Activated T-helper 2 cell treated with anti-CD3 and anti-CD28 coated beads, Interferon-gamma antibody, Interleukin-2, Interleukin-4, amounts not matched to agents 10 μg/mL and 5 μg/mL and 100 μg/mL, durations not matched to agents 14 hours and 24 hours and 36 hours (primary cell): ENCODE data around the gene DLX3. TPM values are rescaled to one million over a fixed set of nuclear protein-coding genes. Genes with fewer than 3 reads are reported as not detected.
A peak's percentile ranks its signal among the peaks of the same experiment; 100 is the strongest.

Experiments used
- DNase-seq: peaks from one replicate; pipeline ENCODE4 v3.0.0; 2021; ENCODE audit warnings: low spot score
- H3K27ac Mint-ChIP-seq: one replicate; pipeline ENCODE4 v1.8.0; 2021; ENCODE audit warnings: mixed read lengths
- H3K27me3 Mint-ChIP-seq: one replicate; pipeline ENCODE4 v1.8.0; 2021; ENCODE audit warnings: low read depth, mixed read lengths
- H3K36me3 Mint-ChIP-seq: one replicate; pipeline ENCODE4 v1.8.0; 2021; ENCODE audit warnings: low read depth, mixed read lengths
- H3K4me1 Mint-ChIP-seq: one replicate; pipeline ENCODE4 v1.8.0; 2021; ENCODE audit warnings: low read depth, mixed read lengths
- H3K4me3 Mint-ChIP-seq: one replicate; pipeline ENCODE4 v1.8.0; 2021; ENCODE audit warnings: low read depth, mild to moderate bottlenecking, moderate library complexity, mixed read lengths
- H3K9me3 Mint-ChIP-seq: one replicate; pipeline ENCODE4 v1.8.0; 2021; ENCODE audit warnings: mixed read lengths
- intact Hi-C: fragments of 100-400 bp; cut with micrococcal nuclease; formaldehyde crosslinking; loops from one replicate; pipeline ENCODE4 v1.15.1; 2023
- total RNA-seq: library from RNA; stranded (reverse); gene quantifications from 2 replicates; pipeline ENCODE4 v1.2.3, GENCODE V29; 2022

DLX3 gene
- total RNA-seq, 1 donor from 2014 or later: not detected

- no peaks in the 10 kb centered on the region for H3K36me3 Mint-ChIP-seq
- H3K4me3 Mint-ChIP-seq: peak overlapping the region; percentile 76
- H3K9me3 Mint-ChIP-seq: no peaks in the 10 kb centered on the region
- peaks cover 66% of the 10 kb centered on the region for H3K27me3 Mint-ChIP-seq
- no peak for DNase-seq
- intact Hi-C loops: loop anchor here (2.0 to 10.0 kb wide), 2 partner anchors 24 to 500 kb away; partner anchors contain the start of gene NGFR
- H3K27ac Mint-ChIP-seq: peak overlapping the region; percentile 54
- H3K4me1 Mint-ChIP-seq: peaks cover 18% of the 10 kb centered on the region
These were observed 654 bp downstream of the DLX3 start for GRCh38 chr17:49994085-49995054.

DNA sequence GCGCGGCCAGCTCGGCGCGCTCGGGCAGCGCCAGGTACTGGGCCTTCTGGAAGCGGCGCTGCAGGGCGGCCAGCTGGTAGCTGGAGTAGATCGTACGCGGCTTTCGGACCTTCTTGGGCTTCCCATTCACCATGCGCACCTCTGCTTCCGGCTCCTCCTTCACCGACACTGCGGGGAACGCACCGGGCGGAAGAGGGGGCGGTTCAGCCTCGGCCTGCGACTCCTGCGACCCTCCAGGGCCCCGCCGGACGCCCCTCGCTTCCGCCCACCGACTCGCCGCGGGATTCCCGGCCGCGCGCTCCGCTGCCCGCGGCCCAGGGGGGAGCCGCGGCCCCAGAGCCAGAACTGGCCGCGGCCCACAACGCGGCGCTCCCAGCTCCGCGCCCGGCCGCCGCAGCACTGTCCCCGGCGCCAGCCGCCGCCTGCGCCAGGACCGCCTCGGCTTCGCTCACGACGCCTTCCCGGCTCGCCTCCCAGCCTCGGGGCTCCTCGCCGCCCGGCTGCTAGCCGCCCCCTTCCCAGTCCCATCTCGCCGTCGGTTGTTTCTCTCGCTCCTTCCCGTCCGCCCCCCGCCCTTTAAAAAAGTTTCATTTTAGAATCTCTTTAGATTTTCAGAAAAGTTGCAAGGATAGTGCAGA lies 1.5 kb downstream of the DLX3 start:
- H3K36me3 Mint-ChIP-seq: no peaks in the 10 kb centered on the region
- H3K9me3 Mint-ChIP-seq: no peaks in the 10 kb centered on the region
- H3K4me1 Mint-ChIP-seq: peaks cover 16% of the 10 kb centered on the region
- intact Hi-C loops: loop anchor here (2.0 to 10.0 kb wide), 2 partner anchors 23 to 499 kb away; partner anchors contain the start of gene NGFR
- peaks cover 71% of the 10 kb centered on the region for H3K27me3 Mint-ChIP-seq
- DNase-seq: no peak
- H3K27ac Mint-ChIP-seq: peak overlapping the region; percentile 54
- H3K4me3 Mint-ChIP-seq: peak overlapping the region; percentile 76

DNA sequence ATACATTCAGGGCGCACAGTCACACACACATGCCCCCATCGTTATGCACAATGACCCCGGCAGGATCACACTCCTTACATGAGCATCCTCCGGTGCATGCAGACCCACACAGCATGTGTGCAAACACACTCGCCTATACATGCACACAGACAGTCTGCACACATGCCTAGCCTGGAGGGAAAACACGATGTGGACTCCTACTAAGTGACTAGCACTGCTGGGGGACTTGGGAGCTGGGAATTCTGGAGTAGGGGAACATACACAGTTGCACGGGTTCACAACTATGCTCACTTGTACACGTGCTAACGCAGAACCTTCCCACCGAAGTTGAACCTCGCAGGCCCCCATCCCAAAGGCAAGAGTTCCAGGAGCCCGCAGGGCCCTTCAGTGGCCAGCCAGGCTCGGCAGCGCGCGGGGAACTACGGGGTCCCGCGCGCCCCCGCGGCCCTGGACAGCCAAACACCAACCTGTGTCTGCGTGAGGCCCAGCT lies 2.0 kb downstream of the DLX3 start:
- Mint-ChIP-seq H3K36me3 (no peaks in the 10 kb centered on the region), H3K27me3 (peaks cover 77% of the 10 kb centered on the region), H3K9me3 (no peaks in the 10 kb centered on the region), H3K4me3 (no peak overlapping the region), H3K4me1 (peaks cover 11% of the 10 kb centered on the region), H3K27ac (no peak overlapping the region)
- intact Hi-C loops: loop anchor here (10.0 kb wide), 1 partner anchor 498 kb away; the partner anchor contains the start of gene NGFR
- no peak for DNase-seq

DNA sequence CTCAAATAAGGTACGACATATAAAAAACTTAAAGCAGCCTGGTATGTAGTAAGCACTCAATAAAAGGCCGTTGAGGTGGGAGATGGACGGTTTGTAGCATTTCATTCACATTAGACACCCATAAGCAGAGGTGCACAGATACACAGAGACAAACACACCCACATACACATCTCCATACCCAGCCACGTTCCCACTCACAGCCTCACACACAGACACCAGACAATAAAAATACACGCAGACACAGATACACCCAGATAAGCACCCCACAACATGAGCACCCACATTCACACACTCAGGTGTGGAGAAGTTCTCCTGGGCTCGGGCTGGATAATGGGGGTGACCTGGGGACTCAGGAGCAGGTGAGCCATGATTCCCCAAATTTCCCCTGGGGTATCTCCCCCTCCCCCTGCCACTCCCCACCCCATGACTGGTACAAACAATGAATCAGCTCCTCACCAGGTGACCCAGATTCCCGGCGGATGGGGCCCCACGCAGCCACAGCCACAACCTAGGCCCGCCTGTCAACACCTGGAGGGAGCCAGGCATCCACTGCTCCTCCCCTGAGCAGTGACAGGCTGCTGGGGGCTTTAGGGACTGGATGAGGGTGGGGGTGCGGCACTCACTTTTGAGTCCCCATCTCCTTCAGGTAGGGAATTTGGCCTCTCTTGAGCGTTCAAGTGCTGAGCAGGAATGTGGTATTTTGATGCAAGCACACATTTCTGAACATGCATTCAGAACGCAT lies 2.7 kb downstream of the DLX3 start:
- DNase-seq: no peak
- Mint-ChIP-seq H3K27ac (no peak overlapping the region), H3K9me3 (no peaks in the 10 kb centered on the region), H3K36me3 (no peaks in the 10 kb centered on the region), H3K27me3 (peaks cover 80% of the 10 kb centered on the region), H3K4me3 (no peak overlapping the region), H3K4me1 (peaks cover 11% of the 10 kb centered on the region)
- intact Hi-C loops: loop anchor here (10.0 kb wide), 1 partner anchor 498 kb away; the partner anchor contains the start of gene NGFR

DNA sequence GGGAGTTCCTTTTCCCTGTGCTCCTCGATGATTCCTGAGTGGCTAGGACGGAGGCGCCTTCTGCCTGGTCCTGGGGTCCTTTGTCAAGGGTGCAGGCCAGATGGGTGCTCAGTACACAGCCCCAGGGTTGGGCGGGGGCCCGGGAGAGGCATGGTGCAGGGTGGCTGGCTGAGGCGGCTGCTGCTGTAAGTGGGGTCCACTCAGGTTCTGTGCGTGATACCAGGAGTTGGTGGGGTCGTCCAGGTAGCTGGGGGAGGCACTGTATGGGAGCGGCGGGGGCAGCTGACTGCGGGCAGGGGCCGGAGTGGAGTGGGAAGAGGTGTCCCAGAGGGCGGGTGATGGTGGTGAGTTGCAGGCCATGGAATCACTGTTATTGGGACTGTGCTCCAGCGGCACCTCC lies 3.6 kb downstream of the DLX3 start:
- no peak for DNase-seq
- peaks cover 11% of the 10 kb centered on the region for H3K4me1 Mint-ChIP-seq
- no peaks in the 10 kb centered on the region for H3K9me3 Mint-ChIP-seq
- no peaks in the 10 kb centered on the region for H3K36me3 Mint-ChIP-seq
- peaks cover 84% of the 10 kb centered on the region for H3K27me3 Mint-ChIP-seq
- intact Hi-C loops: loop anchor here (10.0 kb wide), 1 partner anchor 497 kb away; the partner anchor contains the start of gene NGFR
- no peak overlapping the region for H3K27ac Mint-ChIP-seq
- H3K4me3 Mint-ChIP-seq: no peak overlapping the region

DNA sequence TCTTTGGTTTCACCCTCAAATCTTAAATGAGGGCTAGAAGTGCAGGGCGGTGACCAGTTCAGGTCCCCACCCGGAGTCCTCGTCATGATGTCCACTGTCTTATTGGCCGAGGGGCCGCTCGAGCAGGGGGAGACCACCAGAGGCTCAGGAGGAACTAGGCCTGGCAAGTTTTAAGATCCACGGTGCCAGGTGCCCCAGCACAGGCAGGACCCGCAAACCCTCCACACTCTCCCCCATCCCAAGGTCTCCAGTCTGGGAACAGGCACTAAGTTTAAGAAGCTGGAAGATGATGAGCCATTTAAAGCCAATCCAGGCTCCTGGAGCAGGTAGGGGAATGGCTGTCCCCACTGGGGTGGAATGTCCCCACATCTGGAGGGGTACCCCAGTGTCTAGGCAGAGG lies 4.1 kb downstream of the DLX3 start:
- no peak for DNase-seq
- H3K27me3 Mint-ChIP-seq: peaks cover 80% of the 10 kb centered on the region
- no peak overlapping the region for H3K4me3 Mint-ChIP-seq
- H3K4me1 Mint-ChIP-seq: peaks cover 11% of the 10 kb centered on the region
- no peaks in the 10 kb centered on the region for H3K36me3 Mint-ChIP-seq
- intact Hi-C loops: loop anchor here (10.0 kb wide), 1 partner anchor 496 kb away; the partner anchor contains the start of gene NGFR
- H3K9me3 Mint-ChIP-seq: no peaks in the 10 kb centered on the region
- H3K27ac Mint-ChIP-seq: no peak overlapping the region

DNA sequence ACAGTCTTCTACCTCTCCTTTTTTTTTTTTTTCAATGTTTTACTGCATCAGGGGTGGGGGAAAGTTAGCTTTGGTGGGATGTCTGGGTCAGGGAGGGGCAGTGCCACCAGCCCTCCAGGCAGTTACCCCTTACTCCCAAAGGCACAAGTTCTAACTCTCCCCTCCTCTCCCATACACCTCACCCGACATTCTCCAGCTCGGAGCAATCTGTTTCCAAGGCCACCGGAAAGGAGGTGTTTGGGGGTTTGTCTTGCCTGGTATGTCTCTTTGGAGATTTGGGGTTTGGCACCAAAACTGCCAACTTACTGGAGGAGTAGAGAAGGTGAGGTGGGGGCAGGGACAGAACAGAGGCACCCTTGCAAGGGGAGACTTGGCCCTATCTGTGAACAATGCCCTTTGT lies 4.7 kb downstream of the DLX3 start:
- Mint-ChIP-seq H3K36me3 (no peaks in the 10 kb centered on the region), H3K27ac (no peak overlapping the region), H3K4me1 (peaks cover 11% of the 10 kb centered on the region), H3K9me3 (no peaks in the 10 kb centered on the region), H3K27me3 (peaks cover 75% of the 10 kb centered on the region), H3K4me3 (no peak overlapping the region)
- DNase-seq: no peak
- intact Hi-C loops: loop anchor here (10.0 kb wide), 1 partner anchor 496 kb away; the partner anchor contains the start of gene NGFR

- Mint-ChIP-seq H3K36me3 (no peaks in the 10 kb centered on the region), H3K27me3 (peaks cover 70% of the 10 kb centered on the region), H3K9me3 (no peaks in the 10 kb centered on the region), H3K4me3 (no peak overlapping the region), H3K4me1 (peaks cover 7% of the 10 kb centered on the region), H3K27ac (no peak overlapping the region)
- intact Hi-C loops: no loop called here
- DNase-seq: no peak
These were observed 5.5 kb downstream of the DLX3 start for GRCh38 chr17:49989518-49989880.

GRCh38 chr17:49987681-49988441 lies 7.2 kb downstream of the DLX3 start:
- H3K27ac Mint-ChIP-seq: no peak overlapping the region
- H3K36me3 Mint-ChIP-seq: no peaks in the 10 kb centered on the region
- peaks cover 59% of the 10 kb centered on the region for H3K27me3 Mint-ChIP-seq
- H3K9me3 Mint-ChIP-seq: no peaks in the 10 kb centered on the region
- H3K4me3 Mint-ChIP-seq: no peak overlapping the region
- no peaks in the 10 kb centered on the region for H3K4me1 Mint-ChIP-seq
- intact Hi-C loops: no loop called here
- DNase-seq: no peak

GRCh38 chr17:49987290-49987585 lies 7.8 kb downstream of the DLX3 start:
- no peaks in the 10 kb centered on the region for H3K9me3 Mint-ChIP-seq
- H3K36me3 Mint-ChIP-seq: no peaks in the 10 kb centered on the region
- DNase-seq: no peak
- H3K27ac Mint-ChIP-seq: no peak overlapping the region
- peaks cover 58% of the 10 kb centered on the region for H3K27me3 Mint-ChIP-seq
- intact Hi-C loops: no loop called here
- H3K4me1 Mint-ChIP-seq: no peaks in the 10 kb centered on the region
- no peak overlapping the region for H3K4me3 Mint-ChIP-seq

DNA sequence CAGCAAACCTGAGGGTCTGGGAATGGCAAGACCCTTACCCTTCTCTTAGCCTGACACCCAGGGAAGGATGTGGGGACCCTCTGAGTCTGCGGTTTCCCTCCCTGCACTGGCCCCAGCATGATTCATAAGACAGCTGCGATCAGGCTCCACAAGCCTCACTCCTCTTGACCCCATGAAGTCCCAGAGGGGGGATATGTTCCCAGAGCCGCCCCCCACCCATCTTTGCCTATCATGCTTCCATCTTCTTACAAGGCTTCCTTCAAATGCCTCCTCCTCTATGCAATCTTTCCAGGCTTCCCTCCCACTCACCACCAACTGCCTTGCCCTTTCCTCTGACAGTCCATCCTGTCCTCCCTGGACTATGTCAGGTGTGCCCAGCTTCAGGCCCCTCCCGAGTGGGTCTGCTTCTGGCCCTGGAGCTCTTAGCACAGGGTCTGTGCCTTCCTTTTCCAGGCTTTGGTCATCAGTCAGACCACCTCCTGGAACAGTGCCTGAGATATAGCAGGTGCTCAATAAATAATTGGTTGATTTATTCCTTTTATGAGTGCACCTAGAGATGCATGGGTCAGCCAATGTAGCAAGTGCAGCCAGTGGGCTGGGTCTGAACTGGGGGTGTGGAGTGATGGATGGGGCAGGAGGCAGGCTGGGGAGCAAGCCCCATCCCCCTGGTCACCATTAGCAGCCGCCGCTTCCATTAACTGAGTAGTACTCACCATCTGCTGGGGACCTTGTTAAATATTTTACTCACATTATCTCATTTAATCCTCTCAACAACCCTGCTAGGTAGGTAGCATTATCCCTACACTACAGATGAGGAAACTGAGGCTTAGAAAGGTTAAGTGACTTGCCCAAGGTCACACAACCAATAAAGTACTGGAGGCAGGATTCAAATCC lies 8.4 kb downstream of the DLX3 start:
- Mint-ChIP-seq H3K27ac (no peak overlapping the region), H3K4me3 (no peak overlapping the region), H3K9me3 (no peaks in the 10 kb centered on the region), H3K36me3 (no peaks in the 10 kb centered on the region), H3K4me1 (no peaks in the 10 kb centered on the region), H3K27me3 (peaks cover 56% of the 10 kb centered on the region)
- intact Hi-C loops: no loop called here
- DNase-seq: no peak
